ENCODE data around the gene BCAS3. TPM values are rescaled to one million over a fixed set of nuclear protein-coding genes. Genes with fewer than 3 reads are reported as not detected.
A peak's percentile ranks its signal among the peaks of the same experiment; 100 is the strongest.

BCAS3 gene
- total RNA-seq, 4 donors from 2014 or later = 13.0 to 27.8 (median 20.7) TPM

GRCh38 chr17:61326330-61326729 lies 648.7 kb downstream of the BCAS3 start:
- no peaks in the 10 kb centered on the region for H3K36me3 ChIP-seq
- H3K4me3 ChIP-seq = no peak overlapping the region
- no peaks in the 10 kb centered on the region for H3K9me3 ChIP-seq
- peaks cover 0 to 46% (median 18%) of the 10 kb centered on the region in 3 donors for H3K4me1 ChIP-seq
- no peak for TF ChIP-seq POLR2A (IDR thresholded peaks at IDR 0.05)
- no peak for TF ChIP-seq CTCF (IDR thresholded peaks at IDR 0.05)
- WGBS, 2 donors = 84 to 85% methylated on average over 3 of the region's 3 CpGs
- intact Hi-C loops (cut with DNase I) = no loop called here
- H3K27me3 ChIP-seq = no peaks in the 10 kb centered on the region
- no peak for DNase-seq
- peak overlapping the region in 2 of 4 donors; percentile 45 to 75 for H3K27ac ChIP-seq

- WGBS, 2 donors = 85 to 91% methylated on average over 6 of the region's 6 CpGs
- intact Hi-C loops (cut with DNase I) = no loop called here
- Histone ChIP-seq H3K9me3 (no peaks in the 10 kb centered on the region), H3K27ac (no peak overlapping the region), H3K27me3 (no peaks in the 10 kb centered on the region), H3K4me1 (peaks cover 0 to 56% (median 26%) of the 10 kb centered on the region in 3 donors), H3K4me3 (no peak overlapping the region), H3K36me3 (no peaks in the 10 kb centered on the region)
- DNase-seq = no peak
- TF ChIP-seq CTCF (IDR thresholded peaks at IDR 0.05) (no peak), POLR2A (IDR thresholded peaks at IDR 0.05) (no peak)
Observed at GRCh38 chr17:61328351-61328750, 650.7 kb downstream of the BCAS3 start.

- Histone ChIP-seq H3K27me3 (no peaks in the 10 kb centered on the region), H3K27ac (peak overlapping the region in 3 of 4 donors; percentile 55 to 65 (median 55)), H3K36me3 (no peaks in the 10 kb centered on the region), H3K4me1 (peaks cover under 1 to 43% (median 26%) of the 10 kb centered on the region in 3 donors), H3K9me3 (no peaks in the 10 kb centered on the region), H3K4me3 (no peak overlapping the region)
- intact Hi-C loops (cut with DNase I) = no loop called here
- WGBS, 2 donors = 88 to 90% methylated on average over 8 to 10 of the region's 11 CpGs
- no peak for DNase-seq
- no peak for TF ChIP-seq POLR2A (IDR thresholded peaks at IDR 0.05)
- no peak for TF ChIP-seq CTCF (IDR thresholded peaks at IDR 0.05)
Observed at GRCh38 chr17:61330174-61331150, 652.8 kb downstream of the BCAS3 start.

- 22 to 32% methylated on average over 2 of the region's 2 CpGs for WGBS, 2 donors
- Histone ChIP-seq H3K27ac (peak overlapping the region in 3 of 4 donors; percentile 55 to 65 (median 64)), H3K9me3 (no peaks in the 10 kb centered on the region), H3K4me1 (peaks cover 8 to 45% (median 30%) of the 10 kb centered on the region in 3 donors), H3K27me3 (no peaks in the 10 kb centered on the region), H3K4me3 (no peak overlapping the region), H3K36me3 (no peaks in the 10 kb centered on the region)
- no peak for TF ChIP-seq CTCF (IDR thresholded peaks at IDR 0.05)
- no peak for TF ChIP-seq POLR2A (IDR thresholded peaks at IDR 0.05)
- DNase-seq = no peak
- intact Hi-C loops (cut with DNase I) = no loop called here
Observed at GRCh38 chr17:61331178-61331577, 653.5 kb downstream of the BCAS3 start.

GRCh38 chr17:61331886-61332285 lies 654.2 kb downstream of the BCAS3 start:
- DNase-seq = no peak

More at GRCh38 chr17:61331886-61332285, 654.2 kb downstream of the BCAS3 start:
- peaks cover 9 to 52% (median 34%) of the 10 kb centered on the region in 3 donors for H3K4me1 ChIP-seq
- no peak overlapping the region for H3K4me3 ChIP-seq
- TF ChIP-seq POLR2A (IDR thresholded peaks at IDR 0.05) = no peak
- no peak for TF ChIP-seq CTCF (IDR thresholded peaks at IDR 0.05)
- peak overlapping the region in 3 of 4 donors; percentile 42 to 64 (median 55) for H3K27ac ChIP-seq
- 35 to 62% methylated on average over 4 to 9 of the region's 9 CpGs for WGBS, 2 donors
- H3K36me3 ChIP-seq = no peaks in the 10 kb centered on the region
- no peaks in the 10 kb centered on the region for H3K27me3 ChIP-seq
- intact Hi-C loops (cut with DNase I) = no loop called here
- H3K9me3 ChIP-seq = no peaks in the 10 kb centered on the region
